Neural progenitor cell (in vitro differentiated cells): ENCODE data around the gene DBNDD1.

ENCODE experiments used
- EZH2 ChIP-seq: fragments of 200-600 bp; sonication (generic); IDR thresholded peaks from 2 replicates; pipeline ENCODE4 v1.6.1; 2017; ENCODE audit warnings: antibody characterized with exemption, mild to moderate bottlenecking, moderate library complexity
- TF ChIP-seq, protein P1 (sequence below): fragments of 200-600 bp; sonication (generic); IDR thresholded peaks from 2 replicates; pipeline ENCODE4 v1.5.1; 2017; ENCODE audit warnings: antibody characterized with exemption, mild to moderate bottlenecking

DNA sequence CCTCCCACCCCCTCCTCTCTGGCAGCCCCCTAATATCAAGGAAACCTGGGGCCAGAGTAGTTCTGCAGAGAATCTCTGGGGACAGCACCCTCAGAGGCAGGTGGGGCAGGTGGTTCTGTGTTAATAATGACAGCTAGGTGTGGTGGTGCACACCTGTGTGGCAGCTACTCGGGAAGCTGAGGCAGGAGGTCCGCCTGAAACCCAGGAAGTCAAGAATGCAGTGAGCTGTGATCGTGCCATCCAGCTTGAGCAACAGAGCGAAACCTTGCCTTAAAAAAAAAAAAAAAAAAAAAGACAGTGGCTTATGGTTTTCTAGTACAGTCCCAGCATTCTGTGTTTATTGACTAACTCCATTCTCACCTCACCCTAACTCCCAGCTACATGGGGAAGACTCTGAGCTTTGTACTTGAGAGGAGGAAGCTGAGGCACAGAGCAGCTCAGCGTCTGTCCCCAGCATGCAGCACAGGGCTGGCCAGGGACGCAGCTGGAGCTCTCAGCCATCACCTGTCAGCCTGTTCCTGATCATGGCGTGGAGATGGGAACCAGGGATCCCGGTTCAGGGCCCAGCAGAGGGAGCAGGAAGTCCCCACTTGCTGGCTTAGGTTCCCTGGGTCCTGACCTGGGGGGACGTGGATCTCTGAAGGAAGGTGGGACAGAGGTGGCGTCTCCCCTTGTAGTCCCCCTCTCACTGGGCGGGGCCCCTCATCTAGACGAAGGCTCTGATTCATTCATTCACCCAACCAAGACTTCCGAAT lies 6.1 kb downstream of the DBNDD1 start:
- TF ChIP-seq, protein P1, sequence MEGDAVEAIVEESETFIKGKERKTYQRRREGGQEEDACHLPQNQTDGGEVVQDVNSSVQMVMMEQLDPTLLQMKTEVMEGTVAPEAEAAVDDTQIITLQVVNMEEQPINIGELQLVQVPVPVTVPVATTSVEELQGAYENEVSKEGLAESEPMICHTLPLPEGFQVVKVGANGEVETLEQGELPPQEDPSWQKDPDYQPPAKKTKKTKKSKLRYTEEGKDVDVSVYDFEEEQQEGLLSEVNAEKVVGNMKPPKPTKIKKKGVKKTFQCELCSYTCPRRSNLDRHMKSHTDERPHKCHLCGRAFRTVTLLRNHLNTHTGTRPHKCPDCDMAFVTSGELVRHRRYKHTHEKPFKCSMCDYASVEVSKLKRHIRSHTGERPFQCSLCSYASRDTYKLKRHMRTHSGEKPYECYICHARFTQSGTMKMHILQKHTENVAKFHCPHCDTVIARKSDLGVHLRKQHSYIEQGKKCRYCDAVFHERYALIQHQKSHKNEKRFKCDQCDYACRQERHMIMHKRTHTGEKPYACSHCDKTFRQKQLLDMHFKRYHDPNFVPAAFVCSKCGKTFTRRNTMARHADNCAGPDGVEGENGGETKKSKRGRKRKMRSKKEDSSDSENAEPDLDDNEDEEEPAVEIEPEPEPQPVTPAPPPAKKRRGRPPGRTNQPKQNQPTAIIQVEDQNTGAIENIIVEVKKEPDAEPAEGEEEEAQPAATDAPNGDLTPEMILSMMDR = no peak
- TF ChIP-seq EZH2 = no peak
